Fibroblast of villous mesenchyme (primary cell): ENCODE data around the gene OR2AT4. TPM values are rescaled to one million over a fixed set of nuclear protein-coding genes. Genes with fewer than 3 reads are reported as not detected.
"Not testable (repeated sequence)": the region's sequence is repeated elsewhere in the genome, so short reads cannot be mapped to it uniquely, and the experiment has no call there.

Source experiments
- DNase-seq: peaks from one replicate; pipeline ENCODE4 v3.0.0-alpha.2; 2010; ENCODE audit warnings: low read depth
- H3K4me3 ChIP-seq: 2 replicates; pipeline ENCODE4 v1.5.1; 2011; ENCODE audit warnings: low read depth, mild to moderate bottlenecking, low read length
- CTCF ChIP-seq: IDR thresholded peaks from 2 replicates; pipeline ENCODE4 v1.5.1; 2012; ENCODE audit warnings: low read depth, mild to moderate bottlenecking, low read length; ENCODE audit not compliant: insufficient read depth
- total RNA-seq: library from RNA; depleted of rRNA; stranded (reverse); fragments of >200 nt; gene quantifications from 2 replicates; pipeline ENCODE4 v1.2.3, GENCODE V29; 2012

Gene OR2AT4
- total RNA-seq, 1 donor = not detected

GRCh38 chr11:75118577-75118976 is 21.9 kb upstream of the OR2AT4 start:
- no peak overlapping the region for H3K4me3 ChIP-seq
- no peak for DNase-seq

GRCh38 chr11:75114465-75114864 is 17.8 kb upstream of the OR2AT4 start:
- DNase-seq = no peak
- no peak for TF ChIP-seq CTCF
- H3K4me3 ChIP-seq = no peak overlapping the region

More at GRCh38 chr11:75118577-75118976, 21.9 kb upstream of the OR2AT4 start:
- TF ChIP-seq CTCF = no peak

GRCh38 chr11:75113030-75113429 is 16.4 kb upstream of the OR2AT4 start:
- no peak overlapping the region for H3K4me3 ChIP-seq
- no peak for DNase-seq
- no peak for TF ChIP-seq CTCF

- TF ChIP-seq CTCF = no peak
- no peak overlapping the region for H3K4me3 ChIP-seq
- DNase-seq = no peak
These were observed 15.5 kb upstream of the OR2AT4 start for GRCh38 chr11:75112200-75112599.

GRCh38 chr11:75107187-75107586 is 10.5 kb upstream of the OR2AT4 start:
- TF ChIP-seq CTCF = no peak
- no peak overlapping the region for H3K4me3 ChIP-seq
- DNase-seq = no peak

GRCh38 chr11:75105967-75106681 is 9.4 kb upstream of the OR2AT4 start:
- peak; percentile 23 for DNase-seq
- H3K4me3 ChIP-seq = not testable (repeated sequence)

GRCh38 chr11:75105462-75105925 is 8.8 kb upstream of the OR2AT4 start:
- H3K4me3 ChIP-seq = no peak overlapping the region
- no peak for DNase-seq
- no peak for TF ChIP-seq CTCF
